Measurements from ENCODE around the gene TRIM16.
"Not testable (repeated sequence)": the region's sequence is repeated elsewhere in the genome, so short reads cannot be mapped to it uniquely, and the experiment has no call there.

TRIM16 gene

GRCh38 chr17:15683824-15684478, at the start of gene TRIM16:
Gene TRIM16 (minus strand): TSS chr17:15684311. CDS start chr17:15651609, 32,702 bp downstream.
- DNase-seq, result peak; percentile 17

GRCh38 chr17:15733174-15733789, 49.2 kb upstream of the TRIM16 start:
- not testable (repeated sequence) for DNase-seq

GRCh38 chr17:15731900-15732299, 47.8 kb upstream of the TRIM16 start, which contains the start of gene TBC1D26:
Gene TBC1D26 (plus strand): TSS chr17:15732283. CDS start chr17:15735349, 3,066 bp downstream.
- DNase-seq, result not testable (repeated sequence)

GRCh38 chr17:15730535-15730934, 46.4 kb upstream of the TRIM16 start:
- not testable (repeated sequence) for DNase-seq

GRCh38 chr17:15716601-15717563, 32.8 kb upstream of the TRIM16 start:
- DNase-seq, result not testable (repeated sequence)

- DNase-seq, result not testable (repeated sequence)
Measured at GRCh38 chr17:15708879-15709278, 24.8 kb upstream of the TRIM16 start.

GRCh38 chr17:15704813-15705212, 20.7 kb upstream of the TRIM16 start:
- DNase-seq, result not testable (repeated sequence)

GRCh38 chr17:15704239-15704638, 20.1 kb upstream of the TRIM16 start:
- DNase-seq, result not testable (repeated sequence)

GRCh38 chr17:15699937-15700336, 15.8 kb upstream of the TRIM16 start:
- DNase-seq, result not testable (repeated sequence)

- peak; percentile 86 for DNase-seq
Measured at GRCh38 chr17:15699413-15699924, 15.4 kb upstream of the TRIM16 start, which contains the start of gene ZNF286A. Gene ZNF286A (plus strand): TSS chr17:15699752. CDS start chr17:15700330, 578 bp downstream.

- DNase-seq, result not testable (repeated sequence)
Measured at GRCh38 chr17:15698967-15699366, 14.9 kb upstream of the TRIM16 start.

- DNase-seq, result not testable (repeated sequence)
Measured at GRCh38 chr17:15687494-15687893, 3.4 kb upstream of the TRIM16 start.

GRCh38 chr17:15683135-15683534, 976 bp downstream of the TRIM16 start:
- DNase-seq, result not testable (repeated sequence)

- DNase-seq, result not testable (repeated sequence)
Measured at GRCh38 chr17:15675991-15676390, 8.1 kb downstream of the TRIM16 start.

GRCh38 chr17:15674640-15675039, 9.5 kb downstream of the TRIM16 start:
- DNase-seq, result not testable (repeated sequence)

- not testable (repeated sequence) for DNase-seq
Measured at GRCh38 chr17:15669526-15669925, 14.6 kb downstream of the TRIM16 start.

GRCh38 chr17:15663691-15664090, 20.4 kb downstream of the TRIM16 start:
- no peak for DNase-seq

GRCh38 chr17:15663176-15663575, 20.9 kb downstream of the TRIM16 start:
- no peak for DNase-seq

GRCh38 chr17:15662681-15663080, 21.4 kb downstream of the TRIM16 start:
- no peak for DNase-seq

GRCh38 chr17:15660077-15660476, 24.0 kb downstream of the TRIM16 start:
- no peak for DNase-seq

GRCh38 chr17:15659663-15660062, 24.4 kb downstream of the TRIM16 start:
- no peak for DNase-seq

GRCh38 chr17:15659236-15659635, 24.9 kb downstream of the TRIM16 start:
- no peak for DNase-seq

- DNase-seq, result no peak
Measured at GRCh38 chr17:15658296-15658695, 25.8 kb downstream of the TRIM16 start.
